ENCODE results near the gene NUMA1. TPM values are rescaled to one million over a fixed set of nuclear protein-coding genes. Genes with fewer than 3 reads are reported as not detected.

Gene NUMA1
- total and polyA plus RNA-seq, 2 of the 13 experiments (the other 11 are each of a cell fraction or from before 2014, with no cell fraction given): 57.3 to 60.2 TPM

DNA sequence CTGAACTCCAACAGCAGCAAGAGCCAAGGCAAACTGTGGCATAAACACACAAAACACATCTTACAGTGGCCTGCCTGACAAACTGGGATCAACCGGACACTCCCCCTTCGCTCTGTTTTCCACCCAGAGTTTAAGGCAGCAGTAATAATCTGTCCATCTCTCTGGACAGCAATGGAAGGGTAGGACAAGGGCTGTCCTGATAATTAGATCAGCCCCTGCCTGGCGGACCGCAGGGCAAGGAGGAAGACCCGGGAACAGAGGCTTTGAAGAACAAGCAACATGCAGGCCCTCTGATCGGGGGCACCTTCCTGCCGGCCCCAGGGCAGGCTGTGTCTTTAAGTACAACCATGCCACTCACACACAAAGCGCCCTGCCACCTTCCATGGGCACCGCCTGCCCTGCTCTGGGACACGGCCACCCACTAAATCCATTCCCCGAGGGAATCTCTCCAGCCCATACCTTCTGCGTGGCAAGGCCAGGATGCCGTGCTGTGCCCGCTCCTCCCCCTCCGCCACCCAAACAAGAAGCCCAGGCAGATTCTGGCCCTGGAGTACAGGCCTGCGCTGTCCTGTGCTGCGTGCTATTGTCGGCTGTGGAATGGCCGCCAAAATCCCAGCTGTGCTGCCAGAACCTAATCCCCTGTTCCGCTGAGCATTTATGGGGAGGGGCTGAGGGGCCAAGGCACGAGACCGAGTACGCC lies 38.8 kb downstream of the NUMA1 start (continued):
- TF ChIP-seq ZNF350 (CRISPR knock-in tag; IDR thresholded peaks at IDR 0.05; ENCODE audit: borderline replicate concordance, low read depth): peak; percentile 42; the same call in 1 of the 2 replicates
- TF ChIP-seq GATAD1 (CRISPR knock-in tag; IDR thresholded peaks at IDR 0.05): 0 out of 2 replicates have a peak, but pooled peaks have one; percentile 2
- 0 out of 2 replicates have a peak, but pooled peaks have one; percentile 41 for TF ChIP-seq ZBTB37 (CRISPR knock-in tag; IDR thresholded peaks at IDR 0.05)
- peak; percentile 39; the same call in 1 of the 2 replicates for TF ChIP-seq YEATS4 (CRISPR knock-in tag; IDR thresholded peaks at IDR 0.05; ENCODE audit: borderline replicate concordance)
- no peak for TF ChIP-seq ZNF580 (CRISPR knock-in tag; IDR thresholded peaks at IDR 0.05; ENCODE audit: borderline replicate concordance, low read depth)
- TF ChIP-seq ZSCAN21 (CRISPR knock-in tag; IDR thresholded peaks at IDR 0.05; ENCODE audit: borderline replicate concordance): 0 out of 2 replicates have a peak, but pooled peaks have one; percentile 41
- TF ChIP-seq ZNF326 (CRISPR knock-in tag; IDR thresholded peaks at IDR 0.05; ENCODE audit: borderline replicate concordance): no peak
- peak; percentile 8 for TF ChIP-seq TEAD3 (CRISPR knock-in tag; optimal IDR thresholded peaks at IDR 0.05; ENCODE audit: borderline replicate concordance)
- TF ChIP-seq MXD1 (CRISPR knock-in tag; IDR thresholded peaks at IDR 0.05): peak; percentile 49; the same call in 1 of the 2 replicates
- TF ChIP-seq ZNF281 (CRISPR knock-in tag; IDR thresholded peaks at IDR 0.05; ENCODE audit: borderline replicate concordance): peak; percentile 36; the same call in 1 of the 2 replicates
- peak; percentile 17; the same call in 1 of the 2 replicates for TF ChIP-seq MIER3 (CRISPR knock-in tag; IDR thresholded peaks at IDR 0.05; ENCODE audit: borderline replicate concordance)
- TF ChIP-seq ZNF17 (CRISPR knock-in tag; IDR thresholded peaks at IDR 0.05): no peak
- TF ChIP-seq, protein P1, sequence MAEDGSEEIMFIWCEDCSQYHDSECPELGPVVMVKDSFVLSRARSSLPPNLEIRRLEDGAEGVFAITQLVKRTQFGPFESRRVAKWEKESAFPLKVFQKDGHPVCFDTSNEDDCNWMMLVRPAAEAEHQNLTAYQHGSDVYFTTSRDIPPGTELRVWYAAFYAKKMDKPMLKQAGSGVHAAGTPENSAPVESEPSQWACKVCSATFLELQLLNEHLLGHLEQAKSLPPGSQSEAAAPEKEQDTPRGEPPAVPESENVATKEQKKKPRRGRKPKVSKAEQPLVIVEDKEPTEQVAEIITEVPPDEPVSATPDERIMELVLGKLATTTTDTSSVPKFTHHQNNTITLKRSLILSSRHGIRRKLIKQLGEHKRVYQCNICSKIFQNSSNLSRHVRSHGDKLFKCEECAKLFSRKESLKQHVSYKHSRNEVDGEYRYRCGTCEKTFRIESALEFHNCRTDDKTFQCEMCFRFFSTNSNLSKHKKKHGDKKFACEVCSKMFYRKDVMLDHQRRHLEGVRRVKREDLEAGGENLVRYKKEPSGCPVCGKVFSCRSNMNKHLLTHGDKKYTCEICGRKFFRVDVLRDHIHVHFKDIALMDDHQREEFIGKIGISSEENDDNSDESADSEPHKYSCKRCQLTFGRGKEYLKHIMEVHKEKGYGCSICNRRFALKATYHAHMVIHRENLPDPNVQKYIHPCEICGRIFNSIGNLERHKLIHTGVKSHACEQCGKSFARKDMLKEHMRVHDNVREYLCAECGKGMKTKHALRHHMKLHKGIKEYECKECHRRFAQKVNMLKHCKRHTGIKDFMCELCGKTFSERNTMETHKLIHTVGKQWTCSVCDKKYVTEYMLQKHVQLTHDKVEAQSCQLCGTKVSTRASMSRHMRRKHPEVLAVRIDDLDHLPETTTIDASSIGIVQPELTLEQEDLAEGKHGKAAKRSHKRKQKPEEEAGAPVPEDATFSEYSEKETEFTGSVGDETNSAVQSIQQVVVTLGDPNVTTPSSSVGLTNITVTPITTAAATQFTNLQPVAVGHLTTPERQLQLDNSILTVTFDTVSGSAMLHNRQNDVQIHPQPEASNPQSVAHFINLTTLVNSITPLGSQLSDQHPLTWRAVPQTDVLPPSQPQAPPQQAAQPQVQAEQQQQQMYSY (CRISPR knock-in tag; IDR thresholded peaks at IDR 0.05): peak; percentile 95
- 0 out of 2 replicates have a peak, but pooled peaks have one; percentile 34 for TF ChIP-seq HIVEP1 (CRISPR knock-in tag; IDR thresholded peaks at IDR 0.05)
